Measurements from ENCODE around the gene PTPRG. TPM values are rescaled to one million over a fixed set of nuclear protein-coding genes. Genes with fewer than 3 reads are reported as not detected.

Gene PTPRG
- total and polyA plus RNA-seq, 12 donors = 6.3 to 119 (median 72.2) TPM

- intact Hi-C loops (cut with DNase I) = no loop called here
Measured at GRCh38 chr3:62044874-62045411, 483.6 kb downstream of the PTPRG start.

GRCh38 chr3:62046326-62046725 is 485.0 kb downstream of the PTPRG start:
- DNase-seq = no peak
- Histone ChIP-seq H3K27ac (no peak overlapping the region), H3K4me1 (replicated peaks in 1 of 2) (no peaks in the 10 kb centered on the region), H3K9me3 (replicated peaks in 1 of 3) (no peaks in the 10 kb centered on the region), H3K4me3 (no peak overlapping the region), H3K27me3 (no peaks in the 10 kb centered on the region), H3K36me3 (replicated peaks in 1 of 2) (no peaks in the 10 kb centered on the region)
- TF ChIP-seq POLR2A (IDR thresholded peaks at IDR 0.05) = no peak
- no peak for TF ChIP-seq CTCF (IDR thresholded peaks at IDR 0.05)
- intact Hi-C loops (cut with DNase I) = no loop called here

More at GRCh38 chr3:62044874-62045411, 483.6 kb downstream of the PTPRG start:
- no peak overlapping the region for H3K27ac ChIP-seq
- no peak overlapping the region for H3K4me3 ChIP-seq
- WGBS, 4 donors = 75 to 89% (median 77%) methylated on average over 5 of the region's 5 CpGs
- no peak for DNase-seq
- no peaks in the 10 kb centered on the region for H3K4me1 ChIP-seq (replicated peaks in 1 of 2)
- no peaks in the 10 kb centered on the region for H3K36me3 ChIP-seq (replicated peaks in 1 of 2)
- no peaks in the 10 kb centered on the region for H3K27me3 ChIP-seq
- TF ChIP-seq CTCF (IDR thresholded peaks at IDR 0.05) (no peak), POLR2A (IDR thresholded peaks at IDR 0.05) (no peak)
- no peaks in the 10 kb centered on the region for H3K9me3 ChIP-seq (replicated peaks in 1 of 3)

- intact Hi-C loops (cut with DNase I) = no loop called here
- H3K36me3 ChIP-seq (replicated peaks in 1 of 2) = no peaks in the 10 kb centered on the region
- H3K27me3 ChIP-seq = no peaks in the 10 kb centered on the region
- H3K4me1 ChIP-seq (replicated peaks in 1 of 2) = no peaks in the 10 kb centered on the region
- no peaks in the 10 kb centered on the region for H3K9me3 ChIP-seq (replicated peaks in 1 of 3)
- no peak for DNase-seq
- no peak overlapping the region for H3K27ac ChIP-seq
- TF ChIP-seq POLR2A (IDR thresholded peaks at IDR 0.05) (no peak), CTCF (IDR thresholded peaks at IDR 0.05) (no peak)
- no peak overlapping the region for H3K4me3 ChIP-seq
- 82 to 92% (median 85%) methylated on average over 3 of the region's 3 CpGs for WGBS, 4 donors
Measured at GRCh38 chr3:62048577-62048976, 487.2 kb downstream of the PTPRG start.

GRCh38 chr3:62049033-62049432 is 487.7 kb downstream of the PTPRG start:
- TF ChIP-seq CTCF (IDR thresholded peaks at IDR 0.05) (no peak), POLR2A (IDR thresholded peaks at IDR 0.05) (no peak)
- no peak for DNase-seq
- 57 to 81% (median 69%) methylated on average over 6 of the region's 6 CpGs for WGBS, 4 donors
- Histone ChIP-seq H3K4me3 (no peak overlapping the region), H3K27ac (no peak overlapping the region), H3K9me3 (replicated peaks in 1 of 3) (no peaks in the 10 kb centered on the region), H3K36me3 (replicated peaks in 1 of 2) (no peaks in the 10 kb centered on the region), H3K27me3 (no peaks in the 10 kb centered on the region), H3K4me1 (replicated peaks in 1 of 2) (no peaks in the 10 kb centered on the region)
- intact Hi-C loops (cut with DNase I) = no loop called here

Measured in adrenal gland (tissue), 12 donors.